ENCODE data around the gene TRIP12.
"Not testable (repeated sequence)": the region's sequence is repeated elsewhere in the genome, so short reads cannot be mapped to it uniquely, and the experiment has no call there.

Gene TRIP12

GRCh38 chr2:229921892-229922448, at the start of gene TRIP12:
TSS of gene TRIP12 (minus strand) at chr2:229922009. CDS start at chr2:229880079, 41,930 bp downstream.
- peak; percentile 98 for DNase-seq (ENCODE audit: low read depth, low spot score)

GRCh38 chr2:229971298-229971790, 49.5 kb upstream of the TRIP12 start:
- no peak for DNase-seq (ENCODE audit: low read depth, low spot score)

GRCh38 chr2:229970406-229970805, 48.6 kb upstream of the TRIP12 start:
- DNase-seq (ENCODE audit: low read depth, low spot score): no peak

GRCh38 chr2:229969921-229970320, 48.1 kb upstream of the TRIP12 start:
- DNase-seq (ENCODE audit: low read depth, low spot score): no peak

- not testable (repeated sequence) for DNase-seq (ENCODE audit: low read depth, low spot score)
Measured at GRCh38 chr2:229963596-229963995, 41.8 kb upstream of the TRIP12 start.

- no peak for DNase-seq (ENCODE audit: low read depth, low spot score)
Measured at GRCh38 chr2:229956491-229956890, 34.7 kb upstream of the TRIP12 start.

- DNase-seq (ENCODE audit: low read depth, low spot score): no peak
Measured at GRCh38 chr2:229955663-229956062, 33.9 kb upstream of the TRIP12 start.

GRCh38 chr2:229952256-229952835, 30.5 kb upstream of the TRIP12 start:
- DNase-seq (ENCODE audit: low read depth, low spot score): no peak

GRCh38 chr2:229947544-229947943, 25.7 kb upstream of the TRIP12 start:
- DNase-seq (ENCODE audit: low read depth, low spot score): no peak

- no peak for DNase-seq (ENCODE audit: low read depth, low spot score)
Measured at GRCh38 chr2:229945975-229946374, 24.2 kb upstream of the TRIP12 start.

- DNase-seq (ENCODE audit: low read depth, low spot score): no peak
Measured at GRCh38 chr2:229943770-229944449, 22.1 kb upstream of the TRIP12 start.

GRCh38 chr2:229943171-229943570, 21.4 kb upstream of the TRIP12 start:
- no peak for DNase-seq (ENCODE audit: low read depth, low spot score)

- DNase-seq (ENCODE audit: low read depth, low spot score): no peak
Measured at GRCh38 chr2:229942671-229943070, 20.9 kb upstream of the TRIP12 start.

GRCh38 chr2:229937537-229937936, 15.7 kb upstream of the TRIP12 start:
- DNase-seq (ENCODE audit: low read depth, low spot score): no peak

GRCh38 chr2:229931241-229931640, 9.4 kb upstream of the TRIP12 start:
- no peak for DNase-seq (ENCODE audit: low read depth, low spot score)

GRCh38 chr2:229930656-229931055, 8.8 kb upstream of the TRIP12 start:
- no peak for DNase-seq (ENCODE audit: low read depth, low spot score)

- peak; percentile 30 for DNase-seq (ENCODE audit: low read depth, low spot score)
Measured at GRCh38 chr2:229927817-229928321, 6.1 kb upstream of the TRIP12 start.

- no peak for DNase-seq (ENCODE audit: low read depth, low spot score)
Measured at GRCh38 chr2:229925201-229925600, 3.4 kb upstream of the TRIP12 start.

- DNase-seq (ENCODE audit: low read depth, low spot score): not testable (repeated sequence)
Measured at GRCh38 chr2:229924541-229924940, 2.7 kb upstream of the TRIP12 start.

GRCh38 chr2:229922449-229923386, 909 bp upstream of the TRIP12 start, which contains the start of gene FBXO36:
TSS of gene FBXO36 (plus strand) at chr2:229922503. CDS start at chr2:229922514, 11 bp downstream.
- peak; percentile 94 for DNase-seq (ENCODE audit: low read depth, low spot score)

GRCh38 chr2:229921101-229921891, 513 bp downstream of the TRIP12 start:
- DNase-seq (ENCODE audit: low read depth, low spot score): peak; percentile 63

Measured in astrocyte of the hippocampus (primary cell).